GM21367 (cell line): Measurements from ENCODE around the gene FLAD1.

Experiments used
- ATAC-seq: cut with Tn5 transposase; IDR thresholded peaks from one replicate; pipeline ENCODE4 v1.9.1; 2021; ENCODE audit not compliant: unreplicated experiment

The FLAD1 gene

GRCh38 chr1:154951901-154952657 lies 31.1 kb upstream of the FLAD1 start:
- no peak for ATAC-seq

GRCh38 chr1:154952664-154953063 lies 30.5 kb upstream of the FLAD1 start:
- no peak for ATAC-seq

GRCh38 chr1:154953611-154954038 lies 29.5 kb upstream of the FLAD1 start:
- ATAC-seq, result no peak

- no peak for ATAC-seq
Measured at GRCh38 chr1:154954541-154954940, 28.6 kb upstream of the FLAD1 start.

- peak; percentile 33 for ATAC-seq
Measured at GRCh38 chr1:154955039-154955717, 28.0 kb upstream of the FLAD1 start.

- peak; percentile 43 for ATAC-seq
Measured at GRCh38 chr1:154955718-154956543, 27.2 kb upstream of the FLAD1 start, which contains the start of gene PBXIP1. Gene PBXIP1, minus strand, starts transcription at chr1:154956099. Its CDS starts 2,378 bp downstream, at chr1:154953721.

GRCh38 chr1:154956544-154956941 lies 26.6 kb upstream of the FLAD1 start:
- no peak for ATAC-seq

GRCh38 chr1:154957091-154957657 lies 26.0 kb upstream of the FLAD1 start:
- ATAC-seq, result no peak

GRCh38 chr1:154958036-154958435 lies 25.1 kb upstream of the FLAD1 start:
- ATAC-seq, result no peak

- ATAC-seq, result no peak
Measured at GRCh38 chr1:154958681-154959425, 24.3 kb upstream of the FLAD1 start.

GRCh38 chr1:154959426-154959780 lies 23.7 kb upstream of the FLAD1 start:
- ATAC-seq, result no peak

GRCh38 chr1:154960446-154961136 lies 22.6 kb upstream of the FLAD1 start:
- no peak for ATAC-seq

- peak; percentile 46 for ATAC-seq
Measured at GRCh38 chr1:154961207-154962155, 21.7 kb upstream of the FLAD1 start, which contains the start of gene PYGO2. Gene PYGO2, minus strand, starts transcription at chr1:154961782. Its CDS starts 206 bp downstream, at chr1:154961576.

GRCh38 chr1:154962156-154962749 lies 20.9 kb upstream of the FLAD1 start:
- no peak for ATAC-seq

GRCh38 chr1:154962795-154963330 lies 20.3 kb upstream of the FLAD1 start:
- ATAC-seq, result no peak

GRCh38 chr1:154963643-154964042 lies 19.5 kb upstream of the FLAD1 start:
- no peak for ATAC-seq

- ATAC-seq, result no peak
Measured at GRCh38 chr1:154964359-154964758, 18.8 kb upstream of the FLAD1 start.

GRCh38 chr1:154966111-154966510 lies 17.0 kb upstream of the FLAD1 start:
- ATAC-seq, result no peak
